H1 (cell line): Measurements from ENCODE around the gene ARHGEF18. TPM values are rescaled to one million over a fixed set of nuclear protein-coding genes. Genes with fewer than 3 reads are reported as not detected.

Source experiments
- CTCF ChIA-PET: fragments of 300-600 bp; sonication (Branson Sonifier 250); formaldehyde crosslinking; loops from one replicate; lab custom pipeline; 2021; ENCODE audit not compliant: partially characterized antibody; lab: Charles Lee
- POLR2A ChIA-PET: fragments of 300-600 bp; sonication (Branson Sonifier 250); formaldehyde crosslinking; loops from one replicate; lab custom pipeline; 2021; ENCODE audit warnings: inconsistent platforms; ENCODE audit not compliant: partially characterized antibody; lab: Charles Lee
- DNase-seq, 2 experiments: peaks; one replicate each; pipeline versions ENCODE4 v3.0.0 to v3.0.0-alpha.2; 2010 to 2022; ENCODE audit warnings: low spot score in 2 of 2, low read depth in 1 of 2, mixed read lengths in 1 of 2
- FAIRE-seq: peaks from 2 replicates; lab custom pipeline; 2011; peaks lifted over from hg19 to GRCh38; lab: Jason Lieb, UNC
- H2AFZ ChIP-seq: 2 replicates; pipeline ENCODE4 v1.8.1; 2012; ENCODE audit warnings: low read length, inconsistent platforms
- H2AK5ac ChIP-seq: 2 replicates; pipeline ENCODE4 v1.6.1; 2013; ENCODE audit warnings: low read depth, low read length
- H2BK120ac ChIP-seq: replicated peaks from 2 replicates; pipeline ENCODE3; 2013; ENCODE audit warnings: low read depth, low read length, inconsistent platforms
- H2BK12ac ChIP-seq: 2 replicates; pipeline ENCODE4 v1.6.1; 2013; ENCODE audit warnings: low read depth, low read length
- H2BK15ac ChIP-seq: 2 replicates; pipeline ENCODE4 v1.6.1; 2013; ENCODE audit warnings: low read length
- H2BK20ac ChIP-seq: 2 replicates; pipeline ENCODE4 v1.6.1; 2013; ENCODE audit warnings: low read length
- H2BK5ac ChIP-seq: 2 replicates; pipeline ENCODE4 v1.6.1; 2013; ENCODE audit warnings: low read depth, low read length
- H3K14ac ChIP-seq: 2 replicates; pipeline ENCODE4 v1.6.1; 2013; ENCODE audit warnings: inconsistent platforms; ENCODE audit not compliant: insufficient read length
- H3K18ac ChIP-seq: 2 replicates; pipeline ENCODE4 v1.6.1; 2013; ENCODE audit warnings: low read length; ENCODE audit errors: extremely low read depth
- H3K23ac ChIP-seq: 2 replicates; pipeline ENCODE4 v1.6.1; 2013; ENCODE audit warnings: inconsistent platforms; ENCODE audit not compliant: insufficient read length
- H3K23me2 ChIP-seq: 2 replicates; pipeline ENCODE4 v1.6.1; 2013; ENCODE audit warnings: low read depth, low read length
- H3K27ac ChIP-seq: 2 replicates; pipeline ENCODE4 v1.6.1; 2011; ENCODE audit warnings: low read depth, low read length, inconsistent platforms
- H3K27me3 ChIP-seq, 4 experiments: replicated peaks in 1 of 4; 1 replicate in 1 of 4; 2 replicates in 3 of 4; pipeline versions ENCODE4 v1.6.1 to v1.8.1; 2011 to 2013; ENCODE audit warnings: low read length in 3 of 4, mild to moderate bottlenecking in 3 of 4, inconsistent platforms in 2 of 4, mixed read lengths in 2 of 4, moderate library complexity in 1 of 4; ENCODE audit not compliant: control insufficient read depth in 3 of 4, insufficient read depth in 3 of 4; ENCODE audit errors: extremely low read depth in 1 of 4
- H3K36me3 ChIP-seq, 4 experiments: 2 replicates each; pipeline versions ENCODE4 v1.6.1 to v1.8.1; 2011 to 2013; ENCODE audit warnings: mild to moderate bottlenecking in 4 of 4, low read length in 3 of 4, moderate library complexity in 2 of 4, control low read depth in 1 of 4, inconsistent platforms in 1 of 4; ENCODE audit not compliant: insufficient read depth in 4 of 4, control insufficient read depth in 2 of 4
- H3K4ac ChIP-seq: replicated peaks from 2 replicates; pipeline ENCODE3; 2013; ENCODE audit warnings: low read length, low read depth, mixed read lengths, inconsistent platforms; ENCODE audit not compliant: insufficient read length
- H3K4me1 ChIP-seq, 4 experiments: replicated peaks in 1 of 4; 1 replicate in 1 of 4; 2 replicates in 3 of 4; pipeline versions ENCODE4 v1.6.1 to v1.8.1; 2011 to 2013; ENCODE audit warnings: low read length in 3 of 4, inconsistent platforms in 2 of 4, mixed read lengths in 1 of 4; ENCODE audit not compliant: insufficient read depth in 4 of 4, control insufficient read depth in 3 of 4
- H3K4me2 ChIP-seq, 2 experiments: 2 replicates each; pipeline versions ENCODE4 v1.6.1 to v1.8.1; 2011 to 2013; ENCODE audit warnings: low read depth in 2 of 2, low read length in 2 of 2, control low read depth in 1 of 2, inconsistent platforms in 1 of 2, mild to moderate bottlenecking in 1 of 2; ENCODE audit not compliant: insufficient read depth in 1 of 2
- H3K4me3 ChIP-seq, 4 experiments: fragments of 200-600, 300-600 bp in 1 of 4; sonication (generic), shearing (Covaris generic), sonication (Bioruptor Twin) in 1 of 4; 2 replicates each; pipeline versions ENCODE4 v1.5.1 to v1.8.1; 2011 to 2016; ENCODE audit warnings: low read length in 4 of 4, low read depth in 3 of 4, control low read depth in 2 of 4, inconsistent platforms in 2 of 4, mild to moderate bottlenecking in 2 of 4, mixed read lengths in 1 of 4, moderate library complexity in 1 of 4; ENCODE audit not compliant: insufficient read depth in 2 of 4; ENCODE audit errors: extremely low read depth in 1 of 4
- H3K56ac ChIP-seq: replicated peaks from 2 replicates; pipeline ENCODE3; 2013; ENCODE audit warnings: low read depth, mild to moderate bottlenecking, mixed read lengths, low read length, inconsistent platforms; ENCODE audit not compliant: insufficient read length
- H3K79me1 ChIP-seq: 2 replicates; pipeline ENCODE4 v1.6.1; 2013; ENCODE audit warnings: low read depth, low read length, control low read depth
- H3K79me2 ChIP-seq, 2 experiments: 2 replicates each; pipeline versions ENCODE4 v1.6.1 to v1.8.1; 2012 to 2013; ENCODE audit warnings: low read length in 2 of 2, mild to moderate bottlenecking in 2 of 2, inconsistent platforms in 1 of 2; ENCODE audit not compliant: insufficient read depth in 2 of 2, control insufficient read depth in 1 of 2
- H3K9ac ChIP-seq, 4 experiments: replicated peaks in 1 of 4; 1 replicate in 1 of 4; 2 replicates in 3 of 4; pipeline versions ENCODE4 v1.6.1 to v1.8.1; 2011 to 2013; ENCODE audit warnings: low read depth in 3 of 4, low read length in 3 of 4, control low read depth in 2 of 4, mild to moderate bottlenecking in 2 of 4, moderate library complexity in 2 of 4, inconsistent platforms in 1 of 4; ENCODE audit errors: extremely low read depth in 1 of 4
- H3K9me3 ChIP-seq, 2 experiments: 2 replicates each; pipeline versions ENCODE4 v1.6.1 to v1.8.1; 2012 to 2013; ENCODE audit warnings: mild to moderate bottlenecking in 2 of 2, moderate library complexity in 2 of 2, control low read depth in 1 of 2, inconsistent platforms in 1 of 2, low read depth in 1 of 2, low read length in 1 of 2, mixed read lengths in 1 of 2; ENCODE audit not compliant: insufficient read depth in 2 of 2
- H4K20me1 ChIP-seq, 2 experiments: replicated peaks in 1 of 2; 2 replicates each; pipeline versions ENCODE3 to v1.8.1; 2011 to 2013; ENCODE audit warnings: inconsistent platforms in 2 of 2, low read length in 2 of 2, mild to moderate bottlenecking in 1 of 2; ENCODE audit not compliant: insufficient read depth in 2 of 2, control insufficient read depth in 1 of 2
- H4K5ac ChIP-seq: 2 replicates; pipeline ENCODE4 v1.6.1; 2013; ENCODE audit warnings: low read length, low read depth, mixed read lengths, inconsistent platforms; ENCODE audit not compliant: insufficient read length
- H4K8ac ChIP-seq: 2 replicates; pipeline ENCODE4 v1.8.0; 2013; ENCODE audit warnings: mild to moderate bottlenecking, moderate library complexity, low read length, inconsistent platforms; ENCODE audit not compliant: insufficient read depth; ENCODE audit errors: extremely low read depth
- H4K91ac ChIP-seq: replicated peaks from 2 replicates; pipeline ENCODE3; 2013; ENCODE audit warnings: low read length, mixed read lengths, inconsistent platforms; ENCODE audit not compliant: insufficient read length
- BACH1 ChIP-seq: IDR thresholded peaks from 2 replicates; pipeline ENCODE4 v1.6.1; 2012; ENCODE audit warnings: low read length, improper control_type of control experiment
- CBX8 ChIP-seq: fragments of 300-800, 300-1000 bp; sonication (generic); IDR thresholded peaks from 2 replicates; pipeline ENCODE4 v1.7.1; 2016; ENCODE audit warnings: low read depth, low read length, borderline replicate concordance
- WGBS, 2 experiments: shearing (Covaris generic) in 1 of 2; methylation state at CpG; one replicate each; pipeline versions ENCODE4 v1.1.6 to v1.1.7; 2013 to 2015; ENCODE audit warnings: low lambda C conversion rate in 2 of 2, mixed read lengths in 2 of 2, inconsistent platforms in 1 of 2, low coverage in 1 of 2, missing lambda C conversion rate in 1 of 2; ENCODE audit not compliant: insufficient replicate concordance in 2 of 2, insufficient coverage in 1 of 2, insufficient read length in 1 of 2; ENCODE audit errors: extremely low coverage in 1 of 2, missing lambda C conversion rate in 1 of 2; 5-methylcytosine and 5-hydroxymethylcytosine counted together
- polyA plus RNA-seq, 7 experiments: library from polyadenylated mRNA; depleted of rRNA in 3 of 7; stranded (reverse) in 5 of 7; unstranded in 2 of 7; fragments of >200 nt in 5 of 7; fragments of 200-250 nt in 2 of 7; gene quantifications; 1 replicate in 5 of 7; 2 replicates in 1 of 7; 4 replicates in 1 of 7; pipeline versions ENCODE4 v1.2.1 to v1.2.3, GENCODE V29; 2011 to 2013; ENCODE audit warnings: missing spikeins in 2 of 7, mixed read lengths in 2 of 7
- total RNA-seq: library from RNA; stranded (reverse); fragmentation: NEBNext Ultra II Directional; extraction: Animal tissue kit (Norgen Biotek cat#: 25700); gene quantifications from 2 replicates; pipeline ENCODE4 v1.2.1, GENCODE V29; 2021

Gene ARHGEF18
- total and polyA plus RNA-seq, 2 of the 8 experiments (the other 6 are each of a cell fraction or from before 2014, with no cell fraction given) = 12.2 to 35.9 TPM

DNA sequence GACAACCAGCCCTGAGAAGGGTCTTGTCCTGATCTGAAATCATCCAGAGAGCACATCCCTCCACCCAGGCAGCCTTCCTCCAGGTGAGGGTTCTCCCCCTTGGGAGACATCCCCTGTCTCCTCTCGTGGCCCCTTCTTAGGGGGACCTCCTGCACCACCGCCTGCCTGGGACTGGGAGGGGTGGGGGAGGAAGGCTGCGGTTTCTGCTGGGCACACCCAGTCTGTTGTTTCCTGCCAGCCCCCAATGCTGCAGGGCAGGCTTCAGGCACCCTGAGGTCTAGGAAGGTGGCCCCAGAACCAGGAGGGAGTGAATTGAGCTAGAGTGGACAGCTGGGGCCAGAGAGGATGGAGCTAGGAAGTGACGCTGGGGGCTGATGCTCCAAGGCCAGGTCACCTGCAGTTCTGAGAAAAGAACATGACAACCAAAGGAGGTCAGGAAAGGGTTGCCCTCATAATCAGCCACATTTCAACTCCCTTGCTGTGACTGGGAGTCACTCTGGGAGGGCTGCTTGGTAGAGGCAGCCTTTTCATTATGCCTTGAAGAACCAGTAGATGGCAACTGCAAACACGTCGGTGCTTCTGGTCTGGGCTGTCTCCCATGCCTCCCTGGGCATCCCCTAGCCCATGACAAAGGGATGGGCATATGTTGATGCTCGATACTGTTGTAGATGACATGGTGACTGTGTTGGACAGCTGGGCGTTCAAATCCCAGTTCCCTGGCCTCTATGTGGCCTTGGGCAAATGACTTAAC lies 1.4 kb downstream of the ARHGEF18 start:
- Histone ChIP-seq H2BK15ac (no peak overlapping the region), H3K36me3 (no peaks in the 10 kb centered on the region), H2AFZ (no peak overlapping the region), H3K27ac (no peak overlapping the region), H3K18ac (no peak overlapping the region), H3K9me3 (peaks cover 8 to 14% of the 10 kb centered on the region in 2 experiments; a peak in 3 of 4 replicates), H2BK12ac (no peak overlapping the region), H2BK20ac (no peak overlapping the region), H4K5ac (no peak overlapping the region), H3K4me2 (no peak overlapping the region), H2BK120ac (no peak overlapping the region), H4K20me1 (no peaks in the 10 kb centered on the region), H3K9ac (no peak overlapping the region), H3K23ac (no peak overlapping the region), H3K79me1 (no peaks in the 10 kb centered on the region), H2AK5ac (no peak overlapping the region), H2BK5ac (no peak overlapping the region), H4K91ac (no peak overlapping the region), H3K79me2 (no peaks in the 10 kb centered on the region), H3K56ac (no peak overlapping the region), H4K8ac (no peak overlapping the region), H3K4me1 (no peaks in the 10 kb centered on the region), H3K14ac (no peak overlapping the region), H3K4me3 (no peak overlapping the region), H3K23me2 (no peaks in the 10 kb centered on the region), H3K4ac (no peak overlapping the region), H3K27me3 (no peaks in the 10 kb centered on the region; a peak in 1 of 7 replicates)
- WGBS, 2 experiments = 88% methylated on average over 8 of the region's 8 CpGs; no CpG with 5 or more reads in 1 of the 2 experiments
- ChIA-PET CTCF (interaction anchor here (0.6 to 9.8 kb wide), 4 partner anchors 11 to 285 kb away, joined by 3 to 52 read pairs (median 4); no protein-coding TSS in a partner anchor), POLR2A (no interaction called here)
- DNase-seq (no peak), FAIRE-seq (no peak)
- TF ChIP-seq BACH1 (no peak), CBX8 (no peak)
